Right renal cortex interstitium (tissue), 3 donors: ENCODE results near the gene FBLL1. TPM values are rescaled to one million over a fixed set of nuclear protein-coding genes. Genes with fewer than 3 reads are reported as not detected.
"Not testable (repeated sequence)": the region's sequence is repeated elsewhere in the genome, so short reads cannot be mapped to it uniquely, and the experiment has no call there.

Experiments
- DNase-seq, 3 donors: peaks; one replicate each; pipeline ENCODE4 v3.0.0-alpha.2; 2013; ENCODE audit warnings: low read depth in 3 of 3, low spot score in 2 of 3
- polyA plus RNA-seq, 3 donors: library from polyadenylated mRNA; unstranded; fragments of 120-200 nt; gene quantifications; one replicate each; pipeline ENCODE4 v1.2.1, GENCODE V29; 2013; ENCODE audit not compliant: insufficient read length in 3 of 3

Gene FBLL1
- polyA plus RNA-seq, 3 donors, result 0.29 to 0.81 (median 0.65) TPM

GRCh38 chr5:168550656-168551055, 21.6 kb downstream of the FBLL1 start:
- no peak for DNase-seq

DNA sequence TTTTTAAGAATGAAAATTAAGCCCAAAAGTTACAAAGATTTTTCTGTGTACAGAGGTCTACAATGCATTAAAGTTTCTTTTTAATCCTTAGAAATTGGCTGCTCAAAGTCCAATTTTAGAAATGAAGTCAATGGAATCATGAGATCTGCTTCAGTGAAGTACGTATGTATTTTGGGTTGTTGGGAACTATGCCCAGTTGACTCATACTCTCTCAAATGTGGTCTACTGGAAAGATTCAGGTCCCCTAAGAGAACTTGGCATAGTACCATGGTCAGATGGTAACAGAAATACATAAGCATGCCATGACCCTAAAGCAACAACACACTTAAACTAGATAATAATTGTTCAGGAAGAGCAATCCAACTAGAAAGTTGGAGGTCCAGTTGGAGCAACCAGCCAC, 23.0 kb downstream of the FBLL1 start:
- DNase-seq, result no peak

GRCh38 chr5:168553377-168554130, 24.4 kb downstream of the FBLL1 start:
- DNase-seq, result no peak

DNA sequence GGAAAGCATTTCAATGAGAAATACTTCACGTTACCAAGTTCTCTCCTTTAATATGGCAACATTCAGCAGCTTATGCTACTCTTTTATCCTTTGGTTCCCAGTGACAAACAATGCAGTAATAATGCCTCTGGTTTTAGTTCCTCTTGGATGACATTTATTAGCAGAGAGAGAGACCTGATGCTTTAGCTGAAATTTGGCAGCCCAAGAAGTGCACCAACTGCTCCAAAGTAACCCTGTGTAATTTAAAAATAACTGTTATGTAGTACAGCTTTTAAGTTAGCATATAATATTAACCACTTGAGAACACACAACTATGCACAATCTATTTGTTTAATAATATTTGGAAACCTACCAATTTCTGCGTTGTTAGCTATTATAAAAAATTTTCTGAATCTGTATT, 28.3 kb downstream of the FBLL1 start:
- no peak for DNase-seq

GRCh38 chr5:168562279-168562678, 33.2 kb downstream of the FBLL1 start:
- no peak for DNase-seq

DNA sequence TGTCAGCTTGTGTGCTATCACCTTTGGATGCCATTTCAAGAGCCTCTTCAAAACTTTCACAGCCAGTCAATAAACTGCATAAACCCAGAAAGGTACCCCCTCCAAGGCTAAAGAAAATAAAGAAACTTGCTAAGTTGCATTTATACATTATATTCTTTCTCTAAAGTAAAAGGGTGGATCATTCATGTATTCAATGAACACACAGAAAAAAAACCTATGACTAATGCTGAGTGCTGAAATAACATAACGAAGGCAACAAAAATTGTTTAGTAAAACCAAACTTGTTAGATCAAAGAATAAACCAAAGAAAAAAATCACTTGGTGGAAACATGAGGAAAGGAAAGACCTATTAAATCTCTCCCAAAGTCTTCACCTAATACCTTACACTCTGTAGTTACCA, 34.9 kb downstream of the FBLL1 start:
- no peak for DNase-seq

DNA sequence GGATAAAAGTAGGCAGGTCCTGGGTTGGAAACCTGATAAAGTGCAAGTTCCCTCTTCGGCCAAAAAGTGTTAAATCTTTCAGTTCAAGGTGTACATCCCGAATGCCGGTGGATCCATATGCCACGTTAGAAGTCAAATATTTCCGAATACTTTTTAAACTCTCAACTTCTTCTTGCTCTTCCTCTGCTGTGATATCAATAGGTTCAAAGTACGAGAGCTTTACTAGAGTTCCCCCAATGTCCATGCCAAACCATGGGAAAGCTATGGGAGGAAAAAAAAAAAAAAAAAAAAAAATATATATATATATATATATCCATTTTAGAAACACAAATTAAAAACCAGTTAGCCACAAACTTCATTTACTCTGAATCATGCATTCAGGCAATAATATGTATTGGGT, 39.6 kb downstream of the FBLL1 start:
- no peak for DNase-seq

GRCh38 chr5:168570490-168571328, 41.6 kb downstream of the FBLL1 start:
- no peak for DNase-seq

- DNase-seq, result not testable (repeated sequence)
These were observed 44.6 kb downstream of the FBLL1 start for GRCh38 chr5:168573663-168574062.

- not testable (repeated sequence) for DNase-seq
These were observed 45.1 kb downstream of the FBLL1 start for GRCh38 chr5:168574156-168574555.

DNA sequence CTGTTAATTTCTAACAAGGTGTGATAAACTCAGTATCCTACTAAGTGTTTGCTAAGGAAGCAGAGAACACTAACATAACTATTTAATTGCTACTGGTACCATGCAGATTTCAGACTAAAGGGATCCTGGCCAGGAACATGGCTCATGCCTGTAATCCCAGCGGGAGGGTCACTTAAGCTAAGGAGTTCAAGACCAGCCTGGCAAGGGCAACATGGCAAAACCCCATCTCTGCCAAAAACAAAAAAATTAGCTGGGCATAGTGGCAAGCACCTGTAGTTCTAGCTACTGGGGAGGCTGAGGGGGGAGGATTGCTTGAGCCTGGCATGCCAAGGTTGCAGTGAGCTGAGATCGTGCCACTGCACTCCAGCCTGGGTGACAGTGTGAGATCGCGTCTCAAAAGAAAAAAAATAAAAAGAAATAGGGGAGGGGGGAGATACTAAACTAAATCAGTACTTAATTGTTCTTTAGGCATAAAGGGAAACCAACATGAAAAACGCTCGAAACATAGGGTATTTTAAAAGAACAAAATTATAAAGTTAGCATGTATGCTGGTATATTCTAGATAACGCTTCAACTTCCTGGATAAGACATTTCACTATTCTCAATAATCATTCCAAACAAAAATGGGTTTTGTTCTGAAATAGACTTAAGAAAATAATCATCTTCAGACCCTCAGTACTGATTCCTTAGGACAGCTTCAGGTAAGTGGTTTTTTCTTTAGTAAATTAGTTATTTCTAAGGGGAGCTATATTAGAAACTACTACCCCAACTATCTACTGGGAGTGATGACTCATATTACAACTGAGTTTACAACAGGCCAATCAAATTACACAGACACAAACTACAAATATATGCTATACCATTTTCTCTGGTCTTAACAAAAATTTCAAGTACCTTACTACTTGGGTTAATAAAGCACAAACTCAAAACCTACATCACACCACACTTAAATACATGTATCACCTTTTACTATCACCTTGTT, 46.6 kb downstream of the FBLL1 start:
- no peak for DNase-seq

DNA sequence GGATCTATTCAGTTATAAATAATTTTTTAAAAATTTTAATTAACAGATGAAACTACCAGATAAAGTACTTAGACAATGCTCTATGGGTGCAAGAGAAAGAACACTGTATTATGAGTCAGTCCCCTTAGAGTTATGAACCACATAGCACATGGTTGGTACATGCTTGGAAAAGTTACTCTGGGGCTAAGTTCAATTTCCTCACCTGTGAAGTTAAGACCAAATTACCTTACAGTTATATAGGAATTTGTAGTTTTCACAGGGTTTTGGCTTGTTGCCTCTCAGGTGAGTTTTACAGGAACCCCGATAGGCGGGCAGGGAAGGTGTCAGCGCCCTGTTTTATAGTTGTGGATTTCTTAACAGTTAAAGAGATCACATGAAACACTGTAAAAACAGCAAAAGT, 48.9 kb downstream of the FBLL1 start:
- DNase-seq, result no peak

DNA sequence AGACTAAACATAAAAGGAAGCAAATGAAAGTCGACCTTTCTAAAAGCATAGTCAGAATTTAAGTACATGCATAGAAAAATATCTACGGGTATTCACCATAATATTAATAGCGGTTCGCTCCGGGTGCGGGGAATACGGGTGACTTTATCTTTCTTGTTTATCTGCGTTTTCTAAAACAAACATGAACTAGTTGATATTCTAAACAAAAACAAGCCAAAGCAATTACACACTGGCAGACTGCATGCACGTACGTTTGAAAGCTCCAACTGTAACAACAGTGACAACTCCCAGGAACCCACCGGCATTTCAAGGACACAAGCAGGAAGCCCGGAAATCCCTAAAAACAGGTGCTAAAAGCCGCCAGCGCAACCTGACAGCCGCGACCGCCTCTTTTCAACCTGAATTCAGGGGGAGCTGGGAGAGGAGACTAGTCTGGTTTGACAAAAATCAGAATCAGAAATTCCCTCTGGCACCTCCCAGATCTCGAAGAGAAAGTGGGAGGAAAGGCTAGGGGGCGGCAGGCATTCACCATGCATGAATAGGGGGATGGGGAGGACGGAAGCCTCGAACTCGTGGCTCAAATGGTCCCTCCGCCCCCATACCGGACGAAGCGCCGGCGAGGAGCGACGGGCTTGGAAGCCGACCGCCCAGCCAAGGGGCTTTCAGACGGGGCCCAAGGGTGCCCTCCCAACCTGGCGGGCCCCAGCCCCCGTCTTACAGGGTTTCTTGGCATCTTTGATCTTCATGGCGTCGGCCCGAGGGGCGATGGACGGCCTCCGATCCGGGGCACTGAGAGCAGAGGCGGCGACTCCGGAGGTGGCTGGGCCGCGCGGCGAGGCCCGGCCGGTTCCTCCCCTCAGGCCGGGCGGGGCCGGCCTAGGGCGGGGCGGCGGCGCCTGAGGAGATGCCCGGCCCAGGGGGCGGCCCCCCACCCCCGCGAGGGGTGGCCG, 49.7 kb downstream of the FBLL1 start, which contains the start of gene PANK3:
Gene PANK3 (minus strand): TSS at position 831 of the 950 bp plus-strand sequence. CDS start 85 bp downstream, at position 746.
- DNase-seq, result peak in 2 of 3 donors; percentile 43 to 60

- DNase-seq, result peak; percentile 93 to 98 (median 94)
These were observed 50.6 kb downstream of the FBLL1 start for GRCh38 chr5:168579488-168580226.

GRCh38 chr5:168580227-168580508, 51.1 kb downstream of the FBLL1 start:
- DNase-seq, result no peak
